ENCODE data around the gene DERL3.

The DERL3 gene

GRCh38 chr22:23823331-23823791 is 15.4 kb downstream of the DERL3 start:
- Histone ChIP-seq H4K20me1 (ENCODE audit: insufficient read depth, low read length) (no peaks in the 10 kb centered on the region), H3K27ac (ENCODE audit: low read length) (no peak overlapping the region), H3F3A (ENCODE audit: insufficient read depth, low read length) (no peaks in the 10 kb centered on the region), H3K27me3 (replicated peaks; ENCODE audit: insufficient read depth, low read length) (no peaks in the 10 kb centered on the region), H3K4me2 (ENCODE audit: low read depth, low read length) (no peak overlapping the region), H3K4me3 (ENCODE audit: low read length) (no peak overlapping the region), H2AFZ (ENCODE audit: low read length) (no peak overlapping the region), H3K9ac (ENCODE audit: low read length) (no peak overlapping the region), H3K9me2 (replicated peaks; ENCODE audit: insufficient read depth, low read length) (no peaks in the 10 kb centered on the region), H3K36me3 (replicated peaks; ENCODE audit: insufficient read depth, low read length) (peaks cover 3% of the 10 kb centered on the region; the same call in 1 of the 2 replicates), H3K4me1 (ENCODE audit: low read length) (peaks cover 6% of the 10 kb centered on the region; the same call in 1 of the 2 replicates), H3K9me3 (replicated peaks; ENCODE audit: insufficient read depth, low read length) (no peaks in the 10 kb centered on the region), H3K79me2 (ENCODE audit: low read length) (no peaks in the 10 kb centered on the region)
- no peak for TF ChIP-seq EZH2phosphoT487 (IDR thresholded peaks at IDR 0.05; ENCODE audit: low read length)
- no peak for TF ChIP-seq EZH2 (optimal IDR thresholded peaks at IDR 0.05; ENCODE audit: low read depth, low read length)
- no peak for TF ChIP-seq CTCF (IDR thresholded peaks at IDR 0.05; ENCODE audit: low read length)
- no peak for DNase-seq

- H3K4me2 ChIP-seq (ENCODE audit: low read depth, low read length): no peak overlapping the region
- H3K27me3 ChIP-seq (replicated peaks; ENCODE audit: insufficient read depth, low read length): no peaks in the 10 kb centered on the region
- no peaks in the 10 kb centered on the region for H3K9me2 ChIP-seq (replicated peaks; ENCODE audit: insufficient read depth, low read length)
- H2AFZ ChIP-seq (ENCODE audit: low read length): no peak overlapping the region
- H4K20me1 ChIP-seq (ENCODE audit: insufficient read depth, low read length): no peaks in the 10 kb centered on the region
- no peaks in the 10 kb centered on the region for H3K9me3 ChIP-seq (replicated peaks; ENCODE audit: insufficient read depth, low read length)
- no peak for DNase-seq
- no peak overlapping the region for H3K9ac ChIP-seq (ENCODE audit: low read length)
- no peak overlapping the region for H3K27ac ChIP-seq (ENCODE audit: low read length)
- H3K36me3 ChIP-seq (replicated peaks; ENCODE audit: insufficient read depth, low read length): peaks cover 3% of the 10 kb centered on the region; the same call in 1 of the 2 replicates
- no peaks in the 10 kb centered on the region for H3K79me2 ChIP-seq (ENCODE audit: low read length)
- no peaks in the 10 kb centered on the region for H3F3A ChIP-seq (ENCODE audit: insufficient read depth, low read length)
- H3K4me3 ChIP-seq (ENCODE audit: low read length): no peak overlapping the region
- TF ChIP-seq EZH2phosphoT487 (IDR thresholded peaks at IDR 0.05; ENCODE audit: low read length) (no peak), CTCF (IDR thresholded peaks at IDR 0.05; ENCODE audit: low read length) (no peak), EZH2 (optimal IDR thresholded peaks at IDR 0.05; ENCODE audit: low read depth, low read length) (no peak)
- peaks cover 6% of the 10 kb centered on the region; the same call in 1 of the 2 replicates for H3K4me1 ChIP-seq (ENCODE audit: low read length)
Measured at GRCh38 chr22:23822101-23822671, 16.6 kb downstream of the DERL3 start.

GRCh38 chr22:23820748-23821211 is 18.0 kb downstream of the DERL3 start:
- no peak overlapping the region for H2AFZ ChIP-seq (ENCODE audit: low read length)
- no peak for TF ChIP-seq CTCF (IDR thresholded peaks at IDR 0.05; ENCODE audit: low read length)
- no peak for TF ChIP-seq EZH2 (optimal IDR thresholded peaks at IDR 0.05; ENCODE audit: low read depth, low read length)
- H4K20me1 ChIP-seq (ENCODE audit: insufficient read depth, low read length): no peaks in the 10 kb centered on the region
- DNase-seq: no peak
- H3K9me3 ChIP-seq (replicated peaks; ENCODE audit: insufficient read depth, low read length): no peaks in the 10 kb centered on the region
- no peak overlapping the region for H3K27ac ChIP-seq (ENCODE audit: low read length)
- no peaks in the 10 kb centered on the region for H3K27me3 ChIP-seq (replicated peaks; ENCODE audit: insufficient read depth, low read length)
- H3K9ac ChIP-seq (ENCODE audit: low read length): no peak overlapping the region
- no peaks in the 10 kb centered on the region for H3K79me2 ChIP-seq (ENCODE audit: low read length)
- H3K4me2 ChIP-seq (ENCODE audit: low read depth, low read length): no peak overlapping the region
- H3F3A ChIP-seq (ENCODE audit: insufficient read depth, low read length): no peaks in the 10 kb centered on the region
- H3K36me3 ChIP-seq (replicated peaks; ENCODE audit: insufficient read depth, low read length): peaks cover 8% of the 10 kb centered on the region
- peaks cover 4% of the 10 kb centered on the region; the same call in 1 of the 2 replicates for H3K4me1 ChIP-seq (ENCODE audit: low read length)
- no peaks in the 10 kb centered on the region for H3K9me2 ChIP-seq (replicated peaks; ENCODE audit: insufficient read depth, low read length)
- H3K4me3 ChIP-seq (ENCODE audit: low read length): no peak overlapping the region

All from MM.1S (cell line).